HG03025 (cell line): Measurements from ENCODE around the gene CANX.
A peak's percentile ranks its signal among the peaks of the same experiment; 100 is the strongest.
"Not testable (repeated sequence)": the region's sequence is repeated elsewhere in the genome, so short reads cannot be mapped to it uniquely, and the experiment has no call there.

Experiments used
- ATAC-seq: cut with Tn5 transposase; IDR thresholded peaks from one replicate; pipeline ENCODE4 v1.9.1; 2021; ENCODE audit warnings: mild to moderate bottlenecking, moderate library complexity; ENCODE audit not compliant: unreplicated experiment, low FRiP score

The CANX gene

DNA sequence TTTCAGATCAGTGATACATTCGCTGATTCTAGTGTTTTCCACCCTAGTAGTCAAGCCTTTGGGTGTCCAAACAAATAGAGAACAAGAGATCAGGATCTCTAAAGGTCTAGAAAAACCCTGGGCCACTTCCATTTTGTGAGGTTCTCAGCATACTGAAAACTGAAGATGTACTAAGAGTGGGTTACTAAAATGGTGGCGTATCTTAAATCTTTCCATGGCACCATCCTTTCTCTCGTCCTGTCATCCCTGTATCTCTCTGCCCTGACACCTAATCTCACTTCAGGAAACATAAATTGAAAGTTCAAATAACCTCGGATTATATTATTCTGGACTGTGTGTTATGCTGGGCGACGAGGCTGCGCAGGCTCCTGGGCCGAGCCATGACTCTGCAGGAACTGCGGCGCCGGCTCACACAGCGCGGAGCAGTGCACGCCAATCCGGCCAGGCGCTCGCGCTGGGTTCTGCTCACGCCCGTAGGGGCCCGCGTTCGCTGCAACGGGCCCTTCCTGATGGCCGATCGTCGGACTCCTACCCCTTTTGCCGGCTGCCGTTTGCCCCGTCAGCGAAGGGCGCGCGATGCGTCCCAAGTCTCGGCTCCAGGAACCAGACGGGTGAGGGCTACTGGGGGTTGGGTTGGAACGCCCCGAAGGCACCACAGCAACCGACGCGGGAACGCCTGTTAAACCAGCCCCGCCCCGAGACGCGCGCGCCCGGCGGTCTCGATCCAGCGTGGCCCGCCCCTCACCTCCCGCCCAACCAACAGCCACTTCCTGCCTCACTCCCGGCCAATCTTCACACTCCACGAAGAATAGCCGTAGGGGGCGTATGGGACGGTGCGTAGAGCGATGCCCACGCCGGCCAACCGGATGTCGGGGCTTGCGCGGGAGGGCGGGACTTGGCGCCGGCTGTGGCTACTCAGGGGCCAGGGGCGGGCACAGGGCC lies 503 bp upstream of the CANX start:
- ATAC-seq = peak; percentile 89

DNA sequence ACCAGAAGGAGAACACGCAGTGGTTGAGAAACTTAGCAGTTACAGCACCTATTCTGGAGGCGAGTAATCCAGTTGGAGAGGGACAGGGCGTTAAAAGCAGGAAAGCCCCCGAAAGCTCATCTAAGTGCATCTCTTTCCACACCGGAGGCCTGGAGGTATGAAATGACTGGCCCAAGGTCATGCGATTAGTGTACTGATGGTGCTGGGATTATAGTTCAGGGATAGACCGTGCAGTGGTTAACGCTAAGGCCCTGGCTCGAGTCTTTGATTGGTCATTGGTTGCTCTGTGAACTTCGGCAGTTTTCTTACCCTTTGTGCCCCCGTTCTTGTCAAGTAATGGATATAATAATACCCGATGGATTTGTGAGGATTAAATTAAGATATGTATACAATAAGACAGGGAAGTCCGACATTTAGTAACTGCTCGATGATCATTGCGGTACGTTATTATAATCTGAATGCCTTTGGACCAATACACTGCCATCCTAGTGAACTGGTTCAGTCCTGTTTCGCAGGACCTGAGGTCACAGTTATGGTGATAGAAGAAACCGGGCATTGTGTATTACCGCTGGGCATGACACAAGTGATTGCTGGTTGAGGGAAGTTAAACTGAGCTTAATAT lies 960 bp downstream of the CANX start:
- ATAC-seq = no peak

DNA sequence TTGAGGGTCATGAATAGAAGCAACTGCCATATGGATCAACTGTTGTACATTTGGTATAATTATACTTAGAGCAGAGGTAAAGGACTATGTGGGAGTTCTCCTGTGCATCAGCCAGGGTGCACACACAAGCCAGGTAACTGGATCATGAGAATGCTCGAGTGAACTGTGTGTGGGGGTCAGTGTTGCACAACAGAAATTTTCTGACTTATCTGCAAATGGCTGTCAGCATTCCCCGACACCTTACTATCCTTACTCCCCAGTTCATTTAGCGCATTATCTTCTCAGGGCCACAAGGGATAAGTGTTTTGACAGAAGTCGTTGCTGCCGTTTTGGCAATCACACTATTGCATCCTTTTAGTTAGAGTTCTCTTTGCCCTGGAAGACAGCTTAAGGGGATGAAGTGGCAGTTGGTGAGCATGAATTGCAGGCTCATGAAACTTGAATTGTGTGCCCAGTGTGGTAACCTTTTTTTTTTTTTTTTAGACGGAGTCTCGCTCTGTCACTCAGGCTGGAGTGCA lies 1.7 kb downstream of the CANX start:
- ATAC-seq = no peak

DNA sequence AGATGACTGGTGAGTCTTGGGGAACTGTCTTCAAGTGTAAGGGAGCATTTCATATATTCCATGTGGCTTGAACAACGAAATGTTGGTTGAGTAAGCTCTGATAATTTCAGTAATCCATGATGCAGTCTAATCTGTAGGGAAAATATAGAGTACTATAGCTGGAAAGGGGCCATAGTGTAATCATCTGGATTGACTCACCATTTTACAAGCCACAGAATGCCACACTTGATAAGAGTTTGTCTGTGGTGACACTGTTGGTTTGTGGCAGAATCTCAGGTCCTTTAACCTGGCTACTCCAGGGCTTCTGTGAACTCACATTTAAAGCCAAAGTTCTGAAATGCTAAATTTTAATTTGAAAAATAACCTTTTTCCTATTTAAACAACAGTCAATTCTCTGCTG lies 17.5 kb downstream of the CANX start:
- ATAC-seq = no peak

DNA sequence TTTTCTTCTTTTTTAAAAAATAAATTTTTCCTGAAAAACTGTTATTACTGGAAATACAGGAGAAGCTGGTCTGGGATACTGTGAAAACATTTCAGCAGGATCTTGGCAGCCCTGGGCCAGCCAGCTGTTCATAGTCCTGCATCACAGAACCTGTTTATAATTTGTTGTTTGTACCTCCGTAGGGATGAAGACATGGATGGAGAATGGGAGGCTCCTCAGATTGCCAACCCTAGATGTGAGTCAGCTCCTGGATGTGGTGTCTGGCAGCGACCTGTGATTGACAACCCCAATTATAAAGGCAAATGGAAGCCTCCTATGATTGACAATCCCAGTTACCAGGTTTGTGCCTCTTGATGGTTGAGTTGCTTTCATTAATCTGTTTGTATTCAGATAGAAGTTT lies 21.5 kb downstream of the CANX start:
- ATAC-seq = no peak

DNA sequence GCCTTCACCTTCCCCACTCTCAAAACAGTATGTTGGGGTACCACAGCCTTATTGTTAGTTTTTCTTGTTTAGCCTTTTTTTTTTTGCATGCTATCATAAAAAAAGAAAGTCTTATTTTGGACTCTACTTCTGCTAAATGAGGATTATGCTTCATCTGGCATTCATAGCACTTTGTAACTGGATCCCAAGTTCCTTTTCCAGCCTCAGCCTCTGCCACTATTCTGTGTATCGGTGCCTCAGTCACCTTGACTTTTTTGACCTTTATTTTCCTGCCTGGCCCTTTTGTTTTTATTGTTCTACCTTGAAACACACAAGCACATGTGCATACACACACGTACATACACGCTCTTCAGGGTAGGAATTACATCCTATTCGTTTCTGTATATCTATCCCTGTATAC lies 25.4 kb downstream of the CANX start:
- no peak for ATAC-seq

DNA sequence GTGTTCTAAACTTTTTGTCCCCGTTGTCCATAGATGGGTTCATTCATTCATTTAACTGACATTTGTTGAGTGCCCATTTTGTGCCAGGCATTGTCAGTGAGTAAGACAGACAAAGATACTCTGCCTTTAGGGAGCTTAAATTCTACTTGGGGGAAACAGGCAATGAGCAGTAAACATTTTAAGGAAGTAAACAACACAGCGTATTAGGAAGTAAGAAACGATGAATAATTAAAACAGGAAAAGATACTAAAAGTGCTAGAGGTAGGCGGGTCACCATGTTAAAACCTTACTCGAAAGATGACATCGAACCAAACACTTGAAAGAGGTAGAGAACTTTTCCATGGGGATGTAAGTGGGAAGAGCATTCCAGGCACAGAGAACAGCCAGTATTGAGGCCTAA lies 28.3 kb downstream of the CANX start:
- no peak for ATAC-seq

DNA sequence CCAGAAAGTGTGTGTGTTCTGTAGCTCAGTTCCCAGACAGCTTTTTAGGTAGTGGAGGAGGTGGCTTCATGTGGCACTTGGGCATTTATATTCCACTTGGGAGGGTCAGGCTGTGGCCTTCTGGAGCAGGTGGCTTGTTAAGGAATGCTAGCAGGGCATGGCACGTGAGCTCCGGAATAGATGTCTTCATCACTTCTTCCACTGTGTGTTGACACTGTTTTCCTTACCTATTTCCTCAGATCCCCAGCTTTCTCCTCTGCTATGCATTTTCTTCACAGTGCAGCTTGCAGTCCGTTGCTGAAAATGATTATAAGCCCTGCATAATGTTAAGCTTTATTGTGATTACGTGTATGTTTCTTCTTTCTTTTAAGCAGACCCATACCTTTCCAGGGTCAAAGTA lies 30.5 kb downstream of the CANX start:
- ATAC-seq = no peak

DNA sequence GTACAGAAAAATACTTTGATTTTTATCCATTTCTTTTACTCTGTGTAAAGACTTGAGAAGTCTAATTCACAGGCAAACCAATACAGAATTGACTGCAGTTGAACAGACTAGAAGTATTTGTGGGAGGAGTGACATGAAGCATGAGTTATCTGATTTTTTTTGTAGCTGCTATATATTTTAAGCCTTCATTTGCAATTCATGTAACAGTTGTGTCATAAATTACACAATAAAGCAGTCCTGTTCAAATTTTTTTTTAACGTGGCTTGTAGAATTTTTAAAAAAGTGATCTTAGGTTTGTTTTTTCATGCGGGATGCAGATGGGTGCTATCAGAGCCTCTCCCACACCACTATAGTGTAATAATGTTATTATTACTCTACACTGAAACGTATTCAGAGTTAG lies 31.0 kb downstream of the CANX start:
- ATAC-seq = no peak

DNA sequence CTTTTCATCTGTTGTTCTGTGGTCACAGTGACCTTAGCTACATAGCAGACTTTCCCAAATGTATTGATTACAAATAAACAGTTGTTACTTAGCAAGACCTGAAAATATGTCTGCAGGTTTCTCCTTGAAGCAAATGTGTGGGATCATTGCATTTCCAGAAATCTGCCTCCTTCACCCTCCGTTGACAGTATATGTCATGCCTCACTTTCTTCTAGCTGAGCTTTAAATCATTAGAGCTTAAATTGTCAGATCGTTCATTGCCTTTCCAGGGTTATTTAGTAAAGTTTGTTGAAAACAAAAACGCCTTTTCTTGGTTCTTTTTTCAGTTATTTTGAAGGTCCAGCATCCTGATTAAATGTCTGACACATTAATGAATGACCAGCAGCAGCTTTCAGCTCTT lies 31.6 kb downstream of the CANX start:
- no peak for ATAC-seq

DNA sequence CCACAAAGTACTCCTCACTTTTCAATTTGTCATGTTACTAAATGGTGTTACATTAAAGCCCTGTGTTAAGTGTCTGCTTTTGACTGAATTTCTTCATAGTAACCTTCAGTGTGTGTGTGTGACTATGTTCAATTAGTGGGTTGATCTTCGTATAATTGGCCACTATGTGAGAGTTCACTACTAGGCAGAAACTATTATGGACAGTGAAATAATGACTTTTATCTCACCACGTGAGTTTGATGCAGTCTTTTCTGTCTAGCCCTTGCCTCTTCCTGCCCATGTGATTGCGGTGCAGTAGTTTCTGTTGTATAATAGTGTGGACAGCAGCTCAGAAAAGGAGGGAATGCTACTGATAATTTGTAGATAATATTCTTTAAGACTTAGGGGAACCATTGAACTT lies 32.1 kb downstream of the CANX start:
- no peak for ATAC-seq

DNA sequence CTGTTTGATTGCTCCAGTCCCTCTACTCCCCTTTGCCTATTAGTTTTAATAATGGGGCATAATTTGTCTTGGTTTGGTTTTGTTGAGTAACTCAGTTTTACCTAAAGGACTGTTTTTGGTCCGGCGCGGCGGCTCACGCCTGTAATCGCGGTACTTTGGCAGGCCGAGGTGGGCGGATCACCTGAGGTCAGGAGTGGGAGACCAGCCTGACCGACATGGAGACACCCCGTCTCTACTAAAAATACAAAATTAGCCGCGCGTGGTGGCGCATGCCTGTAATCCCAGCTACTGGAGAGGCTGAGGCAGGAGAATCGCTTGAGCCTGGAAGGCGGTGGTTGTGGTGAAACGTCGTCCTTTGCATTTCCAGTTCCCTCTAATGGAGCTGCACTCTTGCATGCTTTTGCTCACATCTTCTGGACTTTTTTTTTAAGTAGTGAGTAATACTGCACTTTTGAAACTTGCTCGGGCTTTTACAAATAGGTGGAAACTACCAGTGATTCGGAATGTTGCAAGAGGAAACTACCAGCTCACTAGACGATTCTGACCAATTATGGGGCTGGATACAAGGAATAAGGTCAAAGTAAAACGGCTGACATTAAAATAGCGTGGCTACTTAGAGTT lies 33.1 kb downstream of the CANX start:
- peak; percentile 16 for ATAC-seq

DNA sequence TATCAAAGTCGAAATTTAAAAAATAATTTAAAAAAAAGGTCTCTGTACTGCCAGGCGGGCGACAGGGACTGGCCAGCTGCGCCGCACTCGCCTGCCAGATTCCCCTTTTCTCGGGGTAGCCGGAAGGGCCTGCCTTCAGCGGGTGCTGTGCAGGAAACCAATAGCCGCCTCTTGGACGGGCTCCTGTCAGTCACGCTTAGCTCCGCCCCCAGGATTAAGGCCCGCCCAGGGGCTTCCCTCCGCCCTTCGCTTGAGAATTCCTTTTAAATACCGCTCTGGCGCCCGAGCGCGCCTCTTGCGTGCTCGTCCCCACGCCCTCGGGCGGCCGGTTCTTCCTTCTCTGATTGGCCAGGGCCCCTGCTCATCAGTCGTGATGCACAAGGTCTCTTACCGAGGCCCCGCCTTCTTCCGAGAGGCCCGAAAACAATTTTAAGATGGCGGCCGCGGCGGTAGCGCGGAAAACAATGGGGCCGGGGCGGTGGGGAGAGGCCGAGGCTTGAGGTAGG lies 33.7 kb downstream of the CANX start, which contains the start of gene MAML1:
Gene MAML1 (plus strand): TSS at position 411 of the 506 bp plus-strand sequence. CDS start 291 bp downstream, outside the sequence.
- ATAC-seq = peak; percentile 91

DNA sequence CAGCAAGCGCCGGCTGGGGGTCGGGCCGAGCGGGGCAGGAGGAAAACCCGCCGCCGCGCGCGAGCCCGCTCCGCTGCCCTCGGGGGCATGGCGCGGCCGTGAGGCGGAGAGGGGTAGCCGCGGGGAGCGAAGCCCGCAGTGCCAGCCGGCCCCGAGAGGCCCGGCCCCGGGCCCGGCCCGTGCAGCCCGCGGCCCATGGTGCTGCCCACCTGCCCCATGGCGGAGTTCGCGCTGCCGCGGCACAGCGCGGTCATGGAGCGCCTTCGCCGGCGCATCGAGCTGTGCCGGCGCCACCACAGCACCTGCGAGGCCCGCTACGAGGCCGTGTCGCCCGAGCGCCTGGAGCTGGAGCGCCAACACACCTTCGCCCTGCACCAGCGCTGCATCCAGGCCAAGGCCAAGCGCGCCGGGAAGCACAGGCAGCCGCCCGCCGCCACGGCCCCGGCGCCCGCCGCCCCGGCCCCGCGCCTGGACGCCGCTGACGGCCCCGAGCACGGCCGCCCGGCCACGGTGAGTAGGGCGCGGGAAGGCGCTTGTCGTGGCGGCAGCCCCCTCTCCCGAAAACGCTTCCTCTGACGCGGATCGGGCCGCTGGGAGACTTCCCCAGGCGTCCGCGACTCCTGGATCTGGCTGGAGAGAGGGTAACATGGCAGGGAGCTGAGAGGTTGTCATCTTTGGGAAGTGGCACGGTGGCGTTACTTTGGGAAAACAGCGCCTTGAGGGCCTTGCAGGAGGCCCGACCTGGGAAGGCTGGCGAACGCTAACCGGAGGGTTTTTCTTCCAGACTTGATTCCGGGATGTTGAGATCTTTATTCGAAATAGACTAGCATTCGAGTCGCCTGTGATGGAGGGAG lies 34.4 kb downstream of the CANX start:
- ATAC-seq = peak; percentile 19

DNA sequence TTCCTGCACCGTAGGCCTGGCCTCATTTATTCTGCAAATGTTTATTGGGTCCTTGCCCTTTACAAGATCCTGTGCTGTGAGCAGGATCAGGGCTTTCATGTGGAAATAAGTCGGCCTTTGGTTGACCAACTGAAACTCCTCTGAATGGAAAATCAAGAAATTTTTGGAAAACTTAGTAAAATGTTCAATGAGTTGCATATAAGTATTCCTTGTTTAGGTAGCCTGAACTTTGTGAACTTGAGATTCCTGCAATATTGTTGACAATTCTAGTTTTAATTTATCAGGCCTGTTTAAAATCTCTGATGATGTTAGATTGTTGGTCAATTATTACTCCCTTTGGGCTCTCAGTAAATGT lies 35.0 kb downstream of the CANX start:
- no peak for ATAC-seq

DNA sequence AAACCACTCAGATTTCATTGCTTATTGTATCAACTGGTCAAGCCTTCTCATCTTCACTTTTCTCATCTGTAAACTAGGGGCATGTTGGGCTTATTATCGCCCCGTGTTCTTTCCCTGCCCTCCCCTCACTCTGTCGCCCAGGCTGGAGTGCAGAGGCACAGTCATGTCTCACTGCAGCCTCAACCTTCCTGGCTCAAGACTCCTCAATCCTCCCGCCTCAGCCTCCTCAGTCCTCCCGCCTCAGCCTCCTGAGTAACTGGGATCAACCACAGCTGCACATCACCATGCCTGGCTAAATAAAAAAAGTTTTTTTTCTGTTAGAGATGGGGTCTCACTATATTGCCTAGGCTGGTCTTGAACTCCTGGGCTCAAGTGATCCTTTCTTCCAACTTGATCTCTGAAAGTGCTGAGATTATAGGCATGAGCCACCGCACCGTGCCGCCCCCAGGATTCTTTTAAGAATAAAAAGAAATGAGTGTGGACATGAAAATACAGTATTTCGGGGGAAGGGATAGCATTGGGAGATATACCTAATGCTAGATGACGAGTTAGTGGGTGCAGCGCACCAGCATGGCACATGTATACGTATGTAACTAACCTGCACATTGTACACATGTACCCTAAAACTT lies 35.9 kb downstream of the CANX start:
- ATAC-seq = no peak

DNA sequence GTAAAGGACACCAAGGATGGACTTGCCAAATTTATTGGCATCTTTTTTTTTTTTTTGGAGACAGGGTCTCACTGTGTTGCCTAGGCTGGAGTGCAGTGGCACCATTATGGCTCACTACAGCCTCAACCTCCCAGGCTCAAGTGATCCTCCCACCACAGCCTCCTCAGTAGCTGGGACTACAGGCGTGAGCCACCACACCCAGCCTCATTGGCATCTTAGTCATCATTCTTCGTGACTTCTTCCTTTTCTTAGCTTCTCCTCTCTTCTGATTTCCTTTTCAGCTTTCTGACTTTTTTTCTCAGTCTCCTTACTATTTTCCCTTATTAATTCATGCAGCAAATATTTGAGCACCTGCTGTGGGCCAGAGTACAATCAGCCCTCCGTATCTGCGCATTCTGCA lies 40.0 kb downstream of the CANX start:
- no peak for ATAC-seq

DNA sequence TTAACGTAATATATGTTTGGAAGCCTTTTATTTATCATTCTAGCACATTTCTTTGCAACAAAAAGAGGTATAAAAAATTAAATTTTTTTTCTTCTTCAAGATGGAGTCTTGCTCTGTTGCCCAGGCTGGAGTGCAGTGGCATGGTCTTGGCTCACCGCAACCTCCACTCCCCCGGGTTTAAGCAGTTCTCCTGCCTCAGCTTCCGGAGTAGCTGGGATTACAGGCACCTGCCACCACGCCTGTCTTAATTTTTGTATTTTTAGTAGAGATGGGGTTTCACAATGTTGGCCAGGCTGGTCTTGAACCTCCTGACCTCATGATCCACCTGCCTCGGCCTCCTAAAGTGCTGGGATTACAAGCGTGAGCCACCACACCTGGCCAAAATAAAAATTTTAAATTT lies 45.3 kb downstream of the CANX start:
- ATAC-seq = not testable (repeated sequence)

DNA sequence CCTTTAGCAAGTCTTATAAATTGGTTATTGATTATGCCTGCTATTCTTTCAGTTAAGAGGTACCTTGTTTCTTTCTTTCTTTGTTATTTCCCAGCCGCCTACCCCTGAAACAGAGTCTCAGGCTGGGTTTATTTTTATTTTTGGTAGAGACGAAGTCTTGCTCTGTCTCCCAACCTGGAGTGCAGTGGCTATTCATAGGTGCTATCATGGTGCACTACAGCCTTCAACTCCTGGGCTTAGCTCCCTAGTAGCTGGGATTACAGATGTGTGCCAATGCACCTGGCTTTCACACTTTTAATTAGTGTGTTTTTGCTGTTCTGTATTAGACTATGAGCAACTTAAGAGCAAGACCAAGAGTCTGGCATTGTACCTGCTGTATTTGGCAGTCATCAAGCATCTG lies 48.1 kb downstream of the CANX start:
- ATAC-seq = no peak

DNA sequence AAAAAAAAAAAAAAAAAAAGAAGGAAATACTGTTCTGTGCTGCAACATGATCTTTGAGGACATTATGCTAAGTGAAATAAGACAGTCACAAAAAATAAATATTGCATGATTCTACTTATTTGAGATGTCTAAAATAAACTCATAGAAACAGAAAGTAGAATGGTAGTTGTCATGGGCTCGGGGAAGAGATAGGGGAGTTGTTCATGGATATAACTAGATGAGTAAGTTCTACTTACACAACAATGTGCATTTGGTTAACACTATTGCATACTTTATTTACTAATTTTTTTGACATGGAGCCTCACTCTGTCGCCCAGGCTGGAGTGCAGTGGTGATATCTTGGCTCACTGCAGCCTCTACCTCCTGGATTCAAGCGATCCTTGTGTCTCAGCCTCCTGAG lies 49.0 kb downstream of the CANX start:
- ATAC-seq = no peak
